Activated CD8-positive, alpha-beta memory T cell treated with anti-CD3 and anti-CD28 coated beads, Interleukin-2, amount 10 ng/mL, durations not matched to agents 7 days and 5 days (primary cell): ENCODE measurements around the gene CCL19. TPM values are rescaled to one million over a fixed set of nuclear protein-coding genes. Genes with fewer than 3 reads are reported as not detected.

ENCODE experiments used
- ATAC-seq: fragments of 150-1000 bp; cut with Tn5 transposase; one replicate; pipeline ENCODE4 v1.10.0; 2021; ENCODE audit warnings: moderate library complexity
- CTCF ChIA-PET: fragments of 350-600 bp; sonication (Branson Sonifier 250); formaldehyde crosslinking; loops from one replicate; lab custom pipeline; 2021; ENCODE audit warnings: antibody characterized with exemption; lab: Charles Lee
- DNase-seq: peaks from one replicate; pipeline ENCODE4 v3.0.0-alpha.2; 2020
- H3K27ac Mint-ChIP-seq: one replicate; pipeline ENCODE4 v1.8.0; 2021; ENCODE audit warnings: mild to moderate bottlenecking, mixed read lengths
- H3K27me3 Mint-ChIP-seq: one replicate; pipeline ENCODE4 v1.8.0; 2021; ENCODE audit warnings: mixed read lengths
- H3K36me3 Mint-ChIP-seq: one replicate; pipeline ENCODE4 v1.8.0; 2021; ENCODE audit warnings: mild to moderate bottlenecking, mixed read lengths
- H3K4me1 Mint-ChIP-seq: one replicate; pipeline ENCODE4 v1.8.0; 2021; ENCODE audit warnings: mixed read lengths
- H3K4me3 Mint-ChIP-seq: one replicate; pipeline ENCODE4 v1.8.0; 2021; ENCODE audit warnings: mild to moderate bottlenecking, moderate library complexity, mixed read lengths
- H3K9me3 Mint-ChIP-seq: one replicate; pipeline ENCODE4 v1.8.0; 2022; ENCODE audit warnings: low read depth, mixed read lengths
- total RNA-seq, 2 experiments: library from RNA; stranded (reverse); gene quantifications; one replicate each; pipeline ENCODE4 v1.2.3, GENCODE V29; 2021

Gene CCL19
- total RNA-seq, 2 experiments from 2014 or later, result not detected

- ATAC-seq, result no peak
- CTCF ChIA-PET, result no interaction called here
- H3K27me3 Mint-ChIP-seq, result no peaks in the 10 kb centered on the region
- no peaks in the 10 kb centered on the region for H3K9me3 Mint-ChIP-seq
- H3K36me3 Mint-ChIP-seq, result no peaks in the 10 kb centered on the region
- H3K4me1 Mint-ChIP-seq, result no peaks in the 10 kb centered on the region
- H3K27ac Mint-ChIP-seq, result no peak overlapping the region
- no peak for DNase-seq
- no peak overlapping the region for H3K4me3 Mint-ChIP-seq
These were observed 2.6 kb downstream of the CCL19 start for GRCh38 chr9:34688329-34689115.

GRCh38 chr9:34687276-34688030, 3.6 kb downstream of the CCL19 start:
- H3K4me3 Mint-ChIP-seq, result no peak overlapping the region
- no peak for DNase-seq
- no peaks in the 10 kb centered on the region for H3K9me3 Mint-ChIP-seq
- CTCF ChIA-PET, result interaction anchor here (1.4 to 1.5 kb wide), 3 partner anchors 11 to 41 kb away, joined by 3 to 7 read pairs (median 4); partner anchors contain the start of gene GALT
- H3K36me3 Mint-ChIP-seq, result no peaks in the 10 kb centered on the region
- no peak overlapping the region for H3K27ac Mint-ChIP-seq
- no peaks in the 10 kb centered on the region for H3K4me1 Mint-ChIP-seq
- ATAC-seq, result no peak
- no peaks in the 10 kb centered on the region for H3K27me3 Mint-ChIP-seq

- Mint-ChIP-seq H3K27ac (no peak overlapping the region), H3K9me3 (no peaks in the 10 kb centered on the region), H3K4me3 (no peak overlapping the region), H3K4me1 (no peaks in the 10 kb centered on the region), H3K27me3 (no peaks in the 10 kb centered on the region), H3K36me3 (no peaks in the 10 kb centered on the region)
- no peak for DNase-seq
- ATAC-seq, result no peak
- CTCF ChIA-PET, result interaction anchor here (1.4 to 1.5 kb wide), 3 partner anchors 12 to 40 kb away, joined by 3 to 7 read pairs (median 4); partner anchors contain the start of gene GALT
These were observed 4.3 kb downstream of the CCL19 start for GRCh38 chr9:34686732-34687131.

- Mint-ChIP-seq H3K4me3 (no peak overlapping the region), H3K9me3 (no peaks in the 10 kb centered on the region), H3K4me1 (no peaks in the 10 kb centered on the region), H3K27me3 (no peaks in the 10 kb centered on the region), H3K36me3 (no peaks in the 10 kb centered on the region), H3K27ac (no peak overlapping the region)
- CTCF ChIA-PET, result interaction anchor here (1.4 to 1.5 kb wide), 3 partner anchors 12 to 39 kb away, joined by 3 to 7 read pairs (median 4); partner anchors contain the start of gene GALT
- DNase-seq, result no peak
- no peak for ATAC-seq
These were observed 4.8 kb downstream of the CCL19 start for GRCh38 chr9:34686231-34686630.

- H3K36me3 Mint-ChIP-seq, result peaks cover 2% of the 10 kb centered on the region
- no peak for ATAC-seq
These were observed 5.5 kb downstream of the CCL19 start for GRCh38 chr9:34685591-34685990.

GRCh38 chr9:34684816-34685215, 6.3 kb downstream of the CCL19 start:
- Mint-ChIP-seq H3K36me3 (peaks cover 2% of the 10 kb centered on the region), H3K27ac (no peak overlapping the region), H3K4me3 (no peak overlapping the region), H3K27me3 (no peaks in the 10 kb centered on the region), H3K9me3 (no peaks in the 10 kb centered on the region), H3K4me1 (no peaks in the 10 kb centered on the region)
- DNase-seq (no peak), ATAC-seq (no peak)
- CTCF ChIA-PET, result no interaction called here

More at GRCh38 chr9:34685591-34685990, 5.5 kb downstream of the CCL19 start:
- H3K4me1 Mint-ChIP-seq, result no peaks in the 10 kb centered on the region
- no peaks in the 10 kb centered on the region for H3K27me3 Mint-ChIP-seq
- DNase-seq, result no peak
- no peak overlapping the region for H3K4me3 Mint-ChIP-seq
- CTCF ChIA-PET, result no interaction called here
- no peak overlapping the region for H3K27ac Mint-ChIP-seq
- no peaks in the 10 kb centered on the region for H3K9me3 Mint-ChIP-seq

- Mint-ChIP-seq H3K4me3 (no peak overlapping the region), H3K27ac (no peak overlapping the region), H3K4me1 (no peaks in the 10 kb centered on the region), H3K27me3 (no peaks in the 10 kb centered on the region), H3K36me3 (peaks cover 2% of the 10 kb centered on the region), H3K9me3 (no peaks in the 10 kb centered on the region)
- DNase-seq (no peak), ATAC-seq (no peak)
- CTCF ChIA-PET, result interaction anchor here (1.0 kb wide), 1 partner anchor 16 kb away, joined by 3 read pairs; no protein-coding TSS in a partner anchor
These were observed 6.9 kb downstream of the CCL19 start for GRCh38 chr9:34684145-34684544.

GRCh38 chr9:34675869-34676268, 15.2 kb downstream of the CCL19 start:
- DNase-seq, result no peak
- no peaks in the 10 kb centered on the region for H3K9me3 Mint-ChIP-seq
- H3K36me3 Mint-ChIP-seq, result peaks cover 2% of the 10 kb centered on the region
- no peak overlapping the region for H3K27ac Mint-ChIP-seq
- ATAC-seq, result no peak
- CTCF ChIA-PET, result interaction anchor here (1.0 to 2.5 kb wide), 3 partner anchors 11 to 27 kb away, joined by 4 to 20 read pairs (median 6); no protein-coding TSS in a partner anchor
- no peaks in the 10 kb centered on the region for H3K27me3 Mint-ChIP-seq
- H3K4me3 Mint-ChIP-seq, result no peak overlapping the region
- H3K4me1 Mint-ChIP-seq, result no peaks in the 10 kb centered on the region

- DNase-seq, result peak; percentile 71
- CTCF ChIA-PET, result interaction anchor here (1.0 to 2.5 kb wide), 4 partner anchors 10 to 27 kb away, joined by 3 to 20 read pairs (median 5); no protein-coding TSS in a partner anchor
- Mint-ChIP-seq H3K36me3 (peaks cover 4% of the 10 kb centered on the region), H3K27me3 (no peaks in the 10 kb centered on the region), H3K9me3 (no peaks in the 10 kb centered on the region), H3K4me3 (no peak overlapping the region), H3K4me1 (no peaks in the 10 kb centered on the region), H3K27ac (no peak overlapping the region)
- peak; percentile 75 for ATAC-seq
These were observed 15.9 kb downstream of the CCL19 start for GRCh38 chr9:34675048-34675714.

GRCh38 chr9:34674440-34674839, 16.6 kb downstream of the CCL19 start:
- H3K4me3 Mint-ChIP-seq, result no peak overlapping the region
- H3K9me3 Mint-ChIP-seq, result no peaks in the 10 kb centered on the region
- no peak for ATAC-seq
- no peaks in the 10 kb centered on the region for H3K27me3 Mint-ChIP-seq
- no peaks in the 10 kb centered on the region for H3K4me1 Mint-ChIP-seq
- DNase-seq, result no peak
- no peak overlapping the region for H3K27ac Mint-ChIP-seq
- H3K36me3 Mint-ChIP-seq, result peaks cover 7% of the 10 kb centered on the region
- CTCF ChIA-PET, result interaction anchor here (1.2 to 2.5 kb wide), 3 partner anchors 11 to 28 kb away, joined by 3 to 20 read pairs (median 6); no protein-coding TSS in a partner anchor

- no peak overlapping the region for H3K27ac Mint-ChIP-seq
- ATAC-seq (no peak), DNase-seq (no peak)
- H3K9me3 Mint-ChIP-seq, result peaks cover 3% of the 10 kb centered on the region
- no peak overlapping the region for H3K4me3 Mint-ChIP-seq
- CTCF ChIA-PET, result interaction anchor here (1.9 kb wide), 1 partner anchor 30 kb away, joined by 14 read pairs; no protein-coding TSS in a partner anchor
- H3K4me1 Mint-ChIP-seq, result peaks cover 2% of the 10 kb centered on the region
- H3K27me3 Mint-ChIP-seq, result no peaks in the 10 kb centered on the region
- H3K36me3 Mint-ChIP-seq, result peaks cover 21% of the 10 kb centered on the region
These were observed 19.8 kb downstream of the CCL19 start for GRCh38 chr9:34671307-34671706.

GRCh38 chr9:34669809-34670562, 21.1 kb downstream of the CCL19 start:
- Mint-ChIP-seq H3K4me1 (peaks cover 5% of the 10 kb centered on the region), H3K36me3 (peaks cover 23% of the 10 kb centered on the region), H3K27me3 (no peaks in the 10 kb centered on the region), H3K27ac (no peak overlapping the region), H3K9me3 (peaks cover 3% of the 10 kb centered on the region), H3K4me3 (no peak overlapping the region)
- DNase-seq (no peak), ATAC-seq (no peak)
- CTCF ChIA-PET, result interaction anchor here (1.9 kb wide), 1 partner anchor 31 kb away, joined by 14 read pairs; no protein-coding TSS in a partner anchor
